Osteoblast (primary cell): ENCODE measurements around the gene NR1H4. TPM values are rescaled to one million over a fixed set of nuclear protein-coding genes. Genes with fewer than 3 reads are reported as not detected.

Experiments
- DNase-seq: peaks from one replicate; pipeline ENCODE4 v3.0.0; 2011; ENCODE audit warnings: low spot score, mixed read lengths; ENCODE audit not compliant: insufficient read length; ENCODE audit errors: missing footprints
- H2AFZ ChIP-seq: 2 replicates; pipeline ENCODE4 v1.6.0; 2011; ENCODE audit warnings: mild to moderate bottlenecking, low read length
- H3K27ac ChIP-seq: 2 replicates; pipeline ENCODE4 v1.5.1; 2011; ENCODE audit warnings: mild to moderate bottlenecking, low read depth, low read length, moderate library complexity
- H3K27me3 ChIP-seq: 2 replicates; pipeline ENCODE4 v1.6.0; 2012; ENCODE audit warnings: mild to moderate bottlenecking, control low read depth, inconsistent platforms, low read length, moderate library complexity; ENCODE audit not compliant: insufficient read depth
- H3K36me3 ChIP-seq: 2 replicates; pipeline ENCODE4 v1.5.1; 2011; ENCODE audit warnings: mild to moderate bottlenecking, low read length, control low read depth, moderate library complexity; ENCODE audit not compliant: insufficient read depth
- H3K4me1 ChIP-seq: 2 replicates; pipeline ENCODE4 v1.5.1; 2011; ENCODE audit warnings: mild to moderate bottlenecking, low read length, control low read depth, moderate library complexity; ENCODE audit not compliant: insufficient read depth
- H3K4me2 ChIP-seq: 2 replicates; pipeline ENCODE4 v1.6.0; 2011; ENCODE audit warnings: mild to moderate bottlenecking, low read length; ENCODE audit not compliant: insufficient read depth
- H3K4me3 ChIP-seq: fragments of 200-600 bp; sonication (generic); 3 replicates; pipeline ENCODE4 v1.5.1; 2012; ENCODE audit warnings: mild to moderate bottlenecking, low read length, inconsistent platforms; ENCODE audit not compliant: insufficient read depth
- H3K79me2 ChIP-seq: 2 replicates; pipeline ENCODE4 v1.6.0; 2012; ENCODE audit warnings: mild to moderate bottlenecking, low read length, control low read depth, inconsistent platforms; ENCODE audit not compliant: insufficient read depth
- H3K9me3 ChIP-seq: 2 replicates; pipeline ENCODE4 v1.5.1; 2011; ENCODE audit warnings: low read depth, low read length, control low read depth
- H4K20me1 ChIP-seq: 2 replicates; pipeline ENCODE4 v1.6.0; 2012; ENCODE audit warnings: mild to moderate bottlenecking, low read length, control low read depth; ENCODE audit not compliant: insufficient read depth
- total RNA-seq: library from RNA; depleted of rRNA; stranded (reverse); fragments of >200 nt; gene quantifications from 2 replicates; pipeline ENCODE4 v1.2.3, GENCODE V29; 2012
- TF ChIP-seq, protein P1 (sequence below): IDR thresholded peaks from 2 replicates; pipeline ENCODE4 v1.5.1; 2011; ENCODE audit warnings: mild to moderate bottlenecking, low read depth, low read length, moderate library complexity; ENCODE audit errors: extremely low read depth

Gene NR1H4
- total RNA-seq, 1 donor = not detected

DNA sequence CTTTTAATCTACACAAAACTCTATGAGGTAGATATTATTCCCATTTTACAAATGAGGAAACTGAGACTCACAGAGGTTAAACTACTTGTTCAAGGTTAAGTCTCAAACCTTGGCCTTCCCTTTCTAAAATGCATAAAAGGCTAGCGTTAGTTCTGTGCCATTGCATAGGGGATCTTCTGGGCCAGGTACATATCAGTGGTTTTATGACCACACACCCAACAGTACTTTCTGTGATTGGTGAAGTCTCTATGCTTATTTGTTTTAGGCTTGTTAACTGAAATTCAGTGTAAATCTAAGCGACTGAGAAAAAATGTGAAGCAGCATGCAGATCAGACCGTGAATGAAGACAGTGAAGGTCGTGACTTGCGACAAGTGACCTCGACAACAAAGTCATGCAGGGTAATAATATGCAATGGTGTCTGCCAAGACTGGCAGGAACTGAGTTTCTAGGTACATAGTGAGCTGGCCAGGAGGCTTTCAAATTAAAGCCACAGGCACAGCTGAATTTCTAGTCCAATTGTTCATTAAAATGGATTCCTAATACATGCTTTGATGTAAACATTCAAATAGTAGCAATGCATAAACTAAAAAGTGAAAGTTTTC lies 61.1 kb downstream of the NR1H4 start:
- Histone ChIP-seq H2AFZ (no peak overlapping the region), H3K36me3 (no peaks in the 10 kb centered on the region), H3K27ac (no peak overlapping the region), H3K79me2 (no peaks in the 10 kb centered on the region), H3K4me1 (no peaks in the 10 kb centered on the region), H3K9me3 (no peaks in the 10 kb centered on the region), H3K4me3 (no peak overlapping the region), H4K20me1 (no peaks in the 10 kb centered on the region), H3K4me2 (no peak overlapping the region), H3K27me3 (no peaks in the 10 kb centered on the region)
- TF ChIP-seq, protein P1, sequence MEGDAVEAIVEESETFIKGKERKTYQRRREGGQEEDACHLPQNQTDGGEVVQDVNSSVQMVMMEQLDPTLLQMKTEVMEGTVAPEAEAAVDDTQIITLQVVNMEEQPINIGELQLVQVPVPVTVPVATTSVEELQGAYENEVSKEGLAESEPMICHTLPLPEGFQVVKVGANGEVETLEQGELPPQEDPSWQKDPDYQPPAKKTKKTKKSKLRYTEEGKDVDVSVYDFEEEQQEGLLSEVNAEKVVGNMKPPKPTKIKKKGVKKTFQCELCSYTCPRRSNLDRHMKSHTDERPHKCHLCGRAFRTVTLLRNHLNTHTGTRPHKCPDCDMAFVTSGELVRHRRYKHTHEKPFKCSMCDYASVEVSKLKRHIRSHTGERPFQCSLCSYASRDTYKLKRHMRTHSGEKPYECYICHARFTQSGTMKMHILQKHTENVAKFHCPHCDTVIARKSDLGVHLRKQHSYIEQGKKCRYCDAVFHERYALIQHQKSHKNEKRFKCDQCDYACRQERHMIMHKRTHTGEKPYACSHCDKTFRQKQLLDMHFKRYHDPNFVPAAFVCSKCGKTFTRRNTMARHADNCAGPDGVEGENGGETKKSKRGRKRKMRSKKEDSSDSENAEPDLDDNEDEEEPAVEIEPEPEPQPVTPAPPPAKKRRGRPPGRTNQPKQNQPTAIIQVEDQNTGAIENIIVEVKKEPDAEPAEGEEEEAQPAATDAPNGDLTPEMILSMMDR = no peak
- no peak for DNase-seq

DNA sequence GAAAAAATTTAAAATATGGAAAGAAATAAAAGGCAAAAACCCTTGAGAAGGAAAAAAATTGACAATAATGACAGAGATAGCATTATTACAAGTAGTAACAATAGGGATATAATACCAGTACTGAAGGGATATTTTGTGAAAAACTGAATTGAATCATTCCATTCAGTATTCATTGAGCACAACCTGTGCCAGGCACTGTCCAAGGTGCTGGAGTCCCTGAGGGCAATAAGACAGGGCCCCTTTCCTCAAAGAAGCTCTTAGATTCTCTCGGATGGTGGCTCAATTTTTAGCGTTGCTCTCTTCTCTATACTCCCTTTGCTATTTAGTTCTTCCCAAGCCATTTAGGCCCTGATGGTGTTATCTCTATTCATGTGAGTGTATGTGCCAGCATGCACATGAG lies 65.5 kb downstream of the NR1H4 start:
- H3K4me2 ChIP-seq = no peak overlapping the region
- DNase-seq = no peak

DNA sequence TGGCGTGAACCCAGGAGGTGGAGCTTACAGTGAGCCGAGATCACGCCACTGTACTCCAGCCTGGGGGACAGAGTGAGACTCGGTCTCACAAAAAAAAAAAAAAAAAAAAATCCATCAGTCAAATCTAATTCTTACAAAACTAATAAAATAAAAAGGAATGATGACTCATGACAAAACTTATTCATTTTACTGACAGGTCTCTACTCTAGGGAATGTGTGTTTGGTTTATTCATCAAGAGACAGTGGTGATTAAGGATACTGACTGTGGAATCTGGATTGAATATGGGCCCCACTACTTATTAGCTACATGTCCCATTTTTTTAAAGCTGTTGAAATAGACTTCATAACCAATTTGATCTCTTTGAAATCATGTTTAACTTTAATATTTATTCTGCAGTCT lies 70.5 kb downstream of the NR1H4 start:
- no peaks in the 10 kb centered on the region for H3K9me3 ChIP-seq
- TF ChIP-seq, protein P1 = no peak

More for the DNA sequence above, 65.5 kb downstream of the NR1H4 start:
- no peaks in the 10 kb centered on the region for H3K9me3 ChIP-seq
- no peaks in the 10 kb centered on the region for H3K79me2 ChIP-seq
- no peak overlapping the region for H3K4me3 ChIP-seq
- H4K20me1 ChIP-seq = no peaks in the 10 kb centered on the region
- no peak overlapping the region for H3K27ac ChIP-seq
- TF ChIP-seq, protein P1 = no peak
- no peaks in the 10 kb centered on the region for H3K36me3 ChIP-seq
- H3K27me3 ChIP-seq = no peaks in the 10 kb centered on the region
- no peaks in the 10 kb centered on the region for H3K4me1 ChIP-seq
- H2AFZ ChIP-seq = no peak overlapping the region

DNA sequence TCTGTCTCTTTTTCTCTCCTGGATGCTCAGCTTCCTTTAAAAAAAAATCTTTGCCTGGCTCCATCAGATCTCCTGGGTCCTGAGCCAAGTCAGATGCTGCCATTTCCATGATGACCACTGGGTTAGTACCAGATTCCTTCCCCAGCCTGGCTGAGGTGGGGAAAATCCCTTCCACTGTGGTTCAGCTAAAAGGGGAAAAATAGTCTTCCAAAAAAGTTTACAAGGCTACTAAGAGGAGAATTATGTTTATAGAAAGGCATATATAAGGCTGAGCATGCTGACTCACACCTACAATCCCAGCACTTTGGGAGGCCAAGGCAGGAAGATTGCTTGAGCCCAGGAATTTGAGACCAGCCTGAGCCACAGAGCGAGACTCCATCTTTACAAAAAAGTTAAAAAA lies 71.4 kb downstream of the NR1H4 start:
- H3K36me3 ChIP-seq = no peaks in the 10 kb centered on the region
- no peaks in the 10 kb centered on the region for H3K79me2 ChIP-seq
- no peaks in the 10 kb centered on the region for H4K20me1 ChIP-seq
- no peak overlapping the region for H2AFZ ChIP-seq
- no peak overlapping the region for H3K27ac ChIP-seq
- TF ChIP-seq, protein P1 = no peak
- H3K9me3 ChIP-seq = no peaks in the 10 kb centered on the region
- no peaks in the 10 kb centered on the region for H3K27me3 ChIP-seq
- DNase-seq = no peak
- H3K4me1 ChIP-seq = peaks cover 5% of the 10 kb centered on the region
- H3K4me2 ChIP-seq = no peak overlapping the region
- no peak overlapping the region for H3K4me3 ChIP-seq

More for the DNA sequence above, 70.5 kb downstream of the NR1H4 start:
- Histone ChIP-seq H3K4me3 (no peak overlapping the region), H3K79me2 (no peaks in the 10 kb centered on the region), H3K4me1 (peaks cover 5% of the 10 kb centered on the region), H3K36me3 (no peaks in the 10 kb centered on the region), H3K4me2 (no peak overlapping the region), H2AFZ (no peak overlapping the region), H3K27me3 (no peaks in the 10 kb centered on the region), H3K27ac (no peak overlapping the region), H4K20me1 (no peaks in the 10 kb centered on the region)
- no peak for DNase-seq
